Measurements from ENCODE around the gene PIGR. TPM values are rescaled to one million over a fixed set of nuclear protein-coding genes. Genes with fewer than 3 reads are reported as not detected.

PIGR gene, protein sequence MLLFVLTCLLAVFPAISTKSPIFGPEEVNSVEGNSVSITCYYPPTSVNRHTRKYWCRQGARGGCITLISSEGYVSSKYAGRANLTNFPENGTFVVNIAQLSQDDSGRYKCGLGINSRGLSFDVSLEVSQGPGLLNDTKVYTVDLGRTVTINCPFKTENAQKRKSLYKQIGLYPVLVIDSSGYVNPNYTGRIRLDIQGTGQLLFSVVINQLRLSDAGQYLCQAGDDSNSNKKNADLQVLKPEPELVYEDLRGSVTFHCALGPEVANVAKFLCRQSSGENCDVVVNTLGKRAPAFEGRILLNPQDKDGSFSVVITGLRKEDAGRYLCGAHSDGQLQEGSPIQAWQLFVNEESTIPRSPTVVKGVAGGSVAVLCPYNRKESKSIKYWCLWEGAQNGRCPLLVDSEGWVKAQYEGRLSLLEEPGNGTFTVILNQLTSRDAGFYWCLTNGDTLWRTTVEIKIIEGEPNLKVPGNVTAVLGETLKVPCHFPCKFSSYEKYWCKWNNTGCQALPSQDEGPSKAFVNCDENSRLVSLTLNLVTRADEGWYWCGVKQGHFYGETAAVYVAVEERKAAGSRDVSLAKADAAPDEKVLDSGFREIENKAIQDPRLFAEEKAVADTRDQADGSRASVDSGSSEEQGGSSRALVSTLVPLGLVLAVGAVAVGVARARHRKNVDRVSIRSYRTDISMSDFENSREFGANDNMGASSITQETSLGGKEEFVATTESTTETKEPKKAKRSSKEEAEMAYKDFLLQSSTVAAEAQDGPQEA
- polyA plus RNA-seq (0.01 TPM in 1 of 3 replicates, not detected in the others), polyA minus RNA-seq (not detected in 3 replicates)
- polyA plus RNA-seq (2011; ENCODE audit: low read depth), result not detected
- polyA plus RNA-seq (2011; cell fraction: cytosol; rRNA removed), result not detected in 2 replicates
- polyA plus RNA-seq (2011; cell fraction: nucleus; rRNA removed), result not detected in 2 replicates
- not detected in 2 replicates for polyA plus RNA-seq (2012; ENCODE audit: low replicate concordance)
- not detected for polyA minus RNA-seq (2011; cell fraction: cytosol; rRNA and poly(A)+ RNA removed)
- polyA minus RNA-seq (2011; cell fraction: nucleus; rRNA and poly(A)+ RNA removed), result not detected in 2 replicates

DNA sequence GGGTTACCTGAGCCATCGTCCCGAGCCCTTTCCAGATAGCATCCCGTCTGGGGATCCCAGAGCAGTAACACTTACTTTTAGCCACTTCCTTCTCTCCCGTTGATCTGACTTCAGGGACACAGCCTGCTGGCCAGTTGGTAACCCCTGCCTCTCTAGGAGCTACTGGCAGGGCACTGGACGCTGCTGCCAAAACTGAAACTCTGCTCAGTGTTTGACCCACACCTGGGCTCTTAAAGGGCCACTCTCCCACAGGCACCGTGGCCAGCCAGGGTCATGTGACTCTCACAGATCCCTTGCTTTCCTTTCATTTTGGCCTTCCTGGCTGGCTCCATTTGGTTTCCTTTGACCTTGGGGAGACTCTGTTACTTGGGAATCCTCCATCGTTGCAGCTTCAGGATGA is at the start of gene PIGR:
TSS of gene PIGR (minus strand) at position 206 of the 400 bp plus-strand sequence. CDS start 5,935 bp downstream, outside the sequence.
- Histone ChIP-seq H3K27ac (ENCODE audit: control insufficient read depth, insufficient read depth, low read length) (no peak within 1 kb of the TSS), H2AFZ (ENCODE audit: control insufficient read depth, low read length) (no peak within 1 kb of the TSS)

DNA sequence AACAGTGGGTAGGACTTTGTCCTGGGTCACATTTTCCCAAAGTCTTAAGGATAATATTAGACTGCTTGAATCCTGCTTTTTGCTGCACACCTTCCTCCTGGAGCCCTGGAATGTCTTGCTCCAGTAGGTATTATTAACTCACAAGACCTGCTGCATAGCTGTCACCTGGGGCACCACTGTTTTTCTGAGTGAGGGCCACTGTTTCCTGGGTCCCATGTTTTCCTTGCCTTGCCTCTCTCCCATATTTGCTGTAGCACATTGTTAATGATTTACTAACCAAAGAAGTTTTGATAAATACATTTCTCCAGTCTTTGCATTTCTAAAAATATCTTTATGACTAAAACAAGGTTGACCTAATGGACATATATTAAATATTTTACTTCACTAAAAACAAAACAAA is 46.5 kb upstream of the PIGR start:
- no peak for DNase-seq (ENCODE audit: low read depth, low spot score)
- no peaks in the 10 kb centered on the region for H4K20me1 ChIP-seq (ENCODE audit: control insufficient read depth, extremely low read depth, insufficient read depth, low read length)
- no peaks in the 10 kb centered on the region for H3K27me3 ChIP-seq (ENCODE audit: control insufficient read depth, extremely low read depth, insufficient read depth, low read length)
- no peak overlapping the region for H3K9ac ChIP-seq (ENCODE audit: control insufficient read depth, extremely low read depth, insufficient read depth, low read length)
- H3K9me1 ChIP-seq (ENCODE audit: control insufficient read depth, extremely low read depth, insufficient read depth, low read length), result no peaks in the 10 kb centered on the region
- no peak for TF ChIP-seq EZH2 (IDR thresholded peaks at IDR 0.05; ENCODE audit: low read length)
- TF ChIP-seq, protein P1, sequence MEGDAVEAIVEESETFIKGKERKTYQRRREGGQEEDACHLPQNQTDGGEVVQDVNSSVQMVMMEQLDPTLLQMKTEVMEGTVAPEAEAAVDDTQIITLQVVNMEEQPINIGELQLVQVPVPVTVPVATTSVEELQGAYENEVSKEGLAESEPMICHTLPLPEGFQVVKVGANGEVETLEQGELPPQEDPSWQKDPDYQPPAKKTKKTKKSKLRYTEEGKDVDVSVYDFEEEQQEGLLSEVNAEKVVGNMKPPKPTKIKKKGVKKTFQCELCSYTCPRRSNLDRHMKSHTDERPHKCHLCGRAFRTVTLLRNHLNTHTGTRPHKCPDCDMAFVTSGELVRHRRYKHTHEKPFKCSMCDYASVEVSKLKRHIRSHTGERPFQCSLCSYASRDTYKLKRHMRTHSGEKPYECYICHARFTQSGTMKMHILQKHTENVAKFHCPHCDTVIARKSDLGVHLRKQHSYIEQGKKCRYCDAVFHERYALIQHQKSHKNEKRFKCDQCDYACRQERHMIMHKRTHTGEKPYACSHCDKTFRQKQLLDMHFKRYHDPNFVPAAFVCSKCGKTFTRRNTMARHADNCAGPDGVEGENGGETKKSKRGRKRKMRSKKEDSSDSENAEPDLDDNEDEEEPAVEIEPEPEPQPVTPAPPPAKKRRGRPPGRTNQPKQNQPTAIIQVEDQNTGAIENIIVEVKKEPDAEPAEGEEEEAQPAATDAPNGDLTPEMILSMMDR (optimal IDR thresholded peaks at IDR 0.05 in 1 of 3, IDR thresholded peaks at IDR 0.05 in 1 of 3, conservative IDR thresholded peaks at IDR 0.05 in 1 of 3; ENCODE audit: extremely low read depth in 1 of 3, insufficient read depth in 2 of 3, low read length in 3 of 3), result no peak
- peaks cover 3% of the 10 kb centered on the region for H3K4me1 ChIP-seq (ENCODE audit: control insufficient read depth, extremely low read depth, insufficient read depth, low read length)
- no peak for FAIRE-seq
- no peaks in the 10 kb centered on the region for H3K79me2 ChIP-seq (ENCODE audit: control insufficient read depth, insufficient read depth, low read length)
- H3K9me3 ChIP-seq (ENCODE audit: control insufficient read depth, low read depth, low read length), result no peaks in the 10 kb centered on the region
- no peak overlapping the region for H3K4me3 ChIP-seq (ENCODE audit: control insufficient read depth in 2 of 3, extremely low read depth in 1 of 3, insufficient read depth in 2 of 3, low read depth in 1 of 3, low read length in 3 of 3)
- no peak overlapping the region for H2AFZ ChIP-seq (ENCODE audit: control insufficient read depth, low read length)
- H3K36me3 ChIP-seq (ENCODE audit: control insufficient read depth in 2 of 2, extremely low read depth in 1 of 2, insufficient read depth in 2 of 2, low read length in 2 of 2), result no peaks in the 10 kb centered on the region
- no peak overlapping the region for H3K27ac ChIP-seq (ENCODE audit: control insufficient read depth, insufficient read depth, low read length)
- dilution Hi-C loops (cut with MboI; ENCODE audit: extremely low pct_ligation_motif_present, low sequenced_read_pairs), result loop anchor here (25.0 kb wide), 1 partner anchor 230 kb away; the partner anchor contains the start of genes IL10 and IL19
- H3K4me2 ChIP-seq (ENCODE audit: control insufficient read depth, extremely low read depth, insufficient read depth, low read depth, low read length), result no peak overlapping the region

More for the DNA sequence above, at the start of gene PIGR:
- no peaks in the 10 kb centered on the region for H3K36me3 ChIP-seq (ENCODE audit: control insufficient read depth in 2 of 2, extremely low read depth in 1 of 2, insufficient read depth in 2 of 2, low read length in 2 of 2)
- dilution Hi-C loops (cut with MboI; ENCODE audit: extremely low pct_ligation_motif_present, low sequenced_read_pairs), result no loop called here
- H3K9ac ChIP-seq (ENCODE audit: control insufficient read depth, extremely low read depth, insufficient read depth, low read length), result no peak within 1 kb of the TSS
- no peak within 1 kb of the TSS for H3K4me3 ChIP-seq (ENCODE audit: control insufficient read depth in 2 of 3, extremely low read depth in 1 of 3, insufficient read depth in 2 of 3, low read depth in 1 of 3, low read length in 3 of 3)
- DNase-seq (ENCODE audit: low read depth, low spot score), result no peak
- H3K4me2 ChIP-seq (ENCODE audit: control insufficient read depth, extremely low read depth, insufficient read depth, low read depth, low read length), result no peak within 1 kb of the TSS
- no peaks in the 10 kb centered on the region for H4K20me1 ChIP-seq (ENCODE audit: control insufficient read depth, extremely low read depth, insufficient read depth, low read length)
- H3K4me1 ChIP-seq (ENCODE audit: control insufficient read depth, extremely low read depth, insufficient read depth, low read length), result no peaks in the 10 kb centered on the region
- TF ChIP-seq, protein P1 (optimal IDR thresholded peaks at IDR 0.05 in 1 of 3, IDR thresholded peaks at IDR 0.05 in 1 of 3, conservative IDR thresholded peaks at IDR 0.05 in 1 of 3; ENCODE audit: extremely low read depth in 1 of 3, insufficient read depth in 2 of 3, low read length in 3 of 3), result no peak
- no peak for TF ChIP-seq EZH2 (IDR thresholded peaks at IDR 0.05; ENCODE audit: low read length)
- H3K9me1 ChIP-seq (ENCODE audit: control insufficient read depth, extremely low read depth, insufficient read depth, low read length), result no peaks in the 10 kb centered on the region
- no peaks in the 10 kb centered on the region for H3K79me2 ChIP-seq (ENCODE audit: control insufficient read depth, insufficient read depth, low read length)
- H3K9me3 ChIP-seq (ENCODE audit: control insufficient read depth, low read depth, low read length), result no peaks in the 10 kb centered on the region
- peaks cover 10% of the 10 kb centered on the region for H3K27me3 ChIP-seq (ENCODE audit: control insufficient read depth, extremely low read depth, insufficient read depth, low read length)
- FAIRE-seq, result no peak

Measured in keratinocyte (primary cell).